NCI-H146 (cell line): ENCODE results near the gene EPO.

ENCODE experiments used
- DNase-seq: peaks from one replicate; lab custom pipeline; 2025; lab: John Stamatoyannopoulos, UW

The EPO gene

GRCh38 chr7:100720279-100720670, at the start of gene EPO:
Gene EPO, plus strand, starts transcription at chr7:100720468. Its CDS starts 513 bp downstream, at chr7:100720981.
- no peak for DNase-seq

GRCh38 chr7:100671353-100672327, 48.6 kb upstream of the EPO start:
- no peak for DNase-seq

GRCh38 chr7:100673302-100673941, 46.8 kb upstream of the EPO start, which contains the start of gene GNB2:
Gene GNB2, plus strand, starts transcription at chr7:100673740. Its CDS starts 2,526 bp downstream, at chr7:100676266.
- DNase-seq, result peak; percentile 97

- DNase-seq, result peak; percentile 55
Observed at GRCh38 chr7:100673942-100674410, 46.3 kb upstream of the EPO start.

GRCh38 chr7:100674411-100675104, 45.7 kb upstream of the EPO start:
- DNase-seq, result peak; percentile 52

GRCh38 chr7:100675105-100675451, 45.2 kb upstream of the EPO start:
- peak; percentile 52 for DNase-seq

GRCh38 chr7:100675581-100676350, 44.5 kb upstream of the EPO start:
- DNase-seq, result peak; percentile 56

- no peak for DNase-seq
Observed at GRCh38 chr7:100676501-100677306, 43.6 kb upstream of the EPO start.

GRCh38 chr7:100677308-100678267, 42.7 kb upstream of the EPO start:
- DNase-seq, result no peak

GRCh38 chr7:100678291-100678984, 41.8 kb upstream of the EPO start:
- no peak for DNase-seq

- no peak for DNase-seq
Observed at GRCh38 chr7:100679129-100679926, 40.9 kb upstream of the EPO start.

- DNase-seq, result no peak
Observed at GRCh38 chr7:100679927-100680575, 40.2 kb upstream of the EPO start.

- no peak for DNase-seq
Observed at GRCh38 chr7:100680576-100681271, 39.5 kb upstream of the EPO start.

GRCh38 chr7:100681491-100682227, 38.6 kb upstream of the EPO start:
- DNase-seq, result no peak

- no peak for DNase-seq
Observed at GRCh38 chr7:100682228-100682741, 38.0 kb upstream of the EPO start.
